ENCODE results near the gene CRYBA1.

CRYBA1 gene

GRCh38 chr17:29279397-29280070 is 32.9 kb downstream of the CRYBA1 start:
- Histone ChIP-seq H3K9me3 (ENCODE audit: low read depth, low read length) (peaks cover 9% of the 10 kb centered on the region), H3K9ac (ENCODE audit: insufficient read length) (no peak overlapping the region), H3K27ac (no peak overlapping the region), H3K4me3 (no peak overlapping the region), H3K36me3 (ENCODE audit: insufficient read depth, low read length) (peaks cover 95% of the 10 kb centered on the region)
- TF ChIP-seq EZH2 (IDR thresholded peaks at IDR 0.05), result no peak
- DNase-seq (ENCODE audit: low read depth, low spot score), result no peak

GRCh38 chr17:29283496-29283895 is 36.8 kb downstream of the CRYBA1 start:
- Histone ChIP-seq H3K36me3 (ENCODE audit: insufficient read depth, low read length) (peaks cover 99% of the 10 kb centered on the region), H3K9me3 (ENCODE audit: low read depth, low read length) (peaks cover 9% of the 10 kb centered on the region), H3K4me3 (peak overlapping the region; percentile 45; the same call in 1 of the 2 replicates), H3K9ac (ENCODE audit: insufficient read length) (no peak overlapping the region), H3K27ac (peak overlapping the region; percentile 71)
- DNase-seq (ENCODE audit: low read depth, low spot score), result no peak
- TF ChIP-seq EZH2 (IDR thresholded peaks at IDR 0.05) (no peak), POLR2AphosphoS5 (IDR thresholded peaks at IDR 0.05; ENCODE audit: borderline replicate concordance, low read depth, low read length) (no peak), FOXP2 (optimal IDR thresholded peaks at IDR 0.05; ENCODE audit: control extremely low read depth, extremely low read length, insufficient read depth) (no peak)

GRCh38 chr17:29283961-29284360 is 37.3 kb downstream of the CRYBA1 start:
- peaks cover 9% of the 10 kb centered on the region for H3K9me3 ChIP-seq (ENCODE audit: low read depth, low read length)
- H3K36me3 ChIP-seq (ENCODE audit: insufficient read depth, low read length), result peaks cover 99% of the 10 kb centered on the region
- peak; percentile 89 for DNase-seq (ENCODE audit: low read depth, low spot score)
- peak overlapping the region; percentile 71 for H3K27ac ChIP-seq
- no peak overlapping the region for H3K9ac ChIP-seq (ENCODE audit: insufficient read length)
- peak overlapping the region; percentile 45; the same call in 1 of the 2 replicates for H3K4me3 ChIP-seq
- TF ChIP-seq FOXP2 (optimal IDR thresholded peaks at IDR 0.05; ENCODE audit: control extremely low read depth, extremely low read length, insufficient read depth) (no peak), EZH2 (IDR thresholded peaks at IDR 0.05) (no peak), POLR2AphosphoS5 (IDR thresholded peaks at IDR 0.05; ENCODE audit: borderline replicate concordance, low read depth, low read length) (no peak)

- Histone ChIP-seq H3K9me3 (ENCODE audit: low read depth, low read length) (no peaks in the 10 kb centered on the region), H3K36me3 (ENCODE audit: insufficient read depth, low read length) (peaks cover 59% of the 10 kb centered on the region), H3K27ac (no peak overlapping the region), H3K9ac (ENCODE audit: insufficient read length) (peak overlapping the region; percentile 14), H3K4me3 (no peak overlapping the region)
- no peak for DNase-seq (ENCODE audit: low read depth, low spot score)
- TF ChIP-seq FOXP2 (optimal IDR thresholded peaks at IDR 0.05; ENCODE audit: control extremely low read depth, extremely low read length, insufficient read depth) (no peak), EZH2 (IDR thresholded peaks at IDR 0.05) (no peak), POLR2AphosphoS5 (IDR thresholded peaks at IDR 0.05; ENCODE audit: borderline replicate concordance, low read depth, low read length) (no peak)
These were observed 43.2 kb downstream of the CRYBA1 start for GRCh38 chr17:29289852-29290251.

- Histone ChIP-seq H3K36me3 (ENCODE audit: insufficient read depth, low read length) (peaks cover 45% of the 10 kb centered on the region), H3K9me3 (ENCODE audit: low read depth, low read length) (no peaks in the 10 kb centered on the region), H3K9ac (ENCODE audit: insufficient read length) (peak overlapping the region; percentile 83), H3K27ac (peak overlapping the region; percentile 68), H3K4me3 (peak overlapping the region; percentile 84)
- DNase-seq (ENCODE audit: low read depth, low spot score), result peak; percentile 57
- TF ChIP-seq POLR2AphosphoS5 (IDR thresholded peaks at IDR 0.05; ENCODE audit: borderline replicate concordance, low read depth, low read length), result no peak; the same call in 1 of the 2 replicates
- no peak for TF ChIP-seq FOXP2 (optimal IDR thresholded peaks at IDR 0.05; ENCODE audit: control extremely low read depth, extremely low read length, insufficient read depth)
- no peak for TF ChIP-seq EZH2 (IDR thresholded peaks at IDR 0.05)
These were observed 44.6 kb downstream of the CRYBA1 start for GRCh38 chr17:29291163-29291752.

GRCh38 chr17:29292071-29292991 is 45.7 kb downstream of the CRYBA1 start:
- Histone ChIP-seq H3K4me3 (peak overlapping the region; percentile 84), H3K36me3 (ENCODE audit: insufficient read depth, low read length) (peaks cover 35% of the 10 kb centered on the region), H3K9me3 (ENCODE audit: low read depth, low read length) (no peaks in the 10 kb centered on the region), H3K27ac (peak overlapping the region; percentile 93), H3K9ac (ENCODE audit: insufficient read length) (peak overlapping the region; percentile 89)
- no peak for TF ChIP-seq FOXP2 (optimal IDR thresholded peaks at IDR 0.05; ENCODE audit: control extremely low read depth, extremely low read length, insufficient read depth)
- no peak for TF ChIP-seq EZH2 (IDR thresholded peaks at IDR 0.05)
- no peak for TF ChIP-seq POLR2AphosphoS5 (IDR thresholded peaks at IDR 0.05; ENCODE audit: borderline replicate concordance, low read depth, low read length)
- DNase-seq (ENCODE audit: low read depth, low spot score), result no peak

GRCh38 chr17:29292992-29293889 is 46.6 kb downstream of the CRYBA1 start:
- Histone ChIP-seq H3K36me3 (ENCODE audit: insufficient read depth, low read length) (peaks cover 26% of the 10 kb centered on the region), H3K9ac (ENCODE audit: insufficient read length) (peak overlapping the region; percentile 89), H3K9me3 (ENCODE audit: low read depth, low read length) (no peaks in the 10 kb centered on the region), H3K27ac (peak overlapping the region; percentile 93), H3K4me3 (peak overlapping the region; percentile 84)
- DNase-seq (ENCODE audit: low read depth, low spot score), result no peak
- TF ChIP-seq EZH2 (IDR thresholded peaks at IDR 0.05) (no peak), POLR2AphosphoS5 (IDR thresholded peaks at IDR 0.05; ENCODE audit: borderline replicate concordance, low read depth, low read length) (no peak), FOXP2 (optimal IDR thresholded peaks at IDR 0.05; ENCODE audit: control extremely low read depth, extremely low read length, insufficient read depth) (no peak)
